B cell (primary cell): ENCODE data around the gene ACAD11. TPM values are rescaled to one million over a fixed set of nuclear protein-coding genes. Genes with fewer than 3 reads are reported as not detected.

Source experiments
- ATAC-seq: fragments of 200-7000 bp; cut with Tn5 transposase; one replicate; pipeline ENCODE4 v1.10.0; 2021; ENCODE audit warnings: low read depth, mild to moderate bottlenecking, moderate number of reproducible peaks, moderate library complexity
- CTCF ChIA-PET: fragments of 350-600 bp; sonication (Branson Sonifier 250); formaldehyde crosslinking; loops from one replicate; lab custom pipeline; 2021; ENCODE audit warnings: antibody characterized with exemption, inconsistent platforms; lab: Charles Lee
- POLR2A ChIA-PET: fragments of 350-600 bp; sonication (Branson Sonifier 250); formaldehyde crosslinking; loops from one replicate; lab custom pipeline; 2021; ENCODE audit warnings: antibody characterized with exemption; lab: Charles Lee
- DNase-seq: peaks from one replicate; pipeline ENCODE4 v3.0.0; 2013
- H2AFZ ChIP-seq: 2 replicates; pipeline ENCODE4 v1.6.1; 2012; ENCODE audit warnings: mild to moderate bottlenecking, low read depth, low read length; ENCODE audit not compliant: insufficient read depth, poor library complexity, severe bottlenecking
- H3K27ac ChIP-seq, 2 donors: 1 replicate in 1 of 2; 2 replicates in 1 of 2; pipeline ENCODE4 v1.5.1; 2012 to 2013; ENCODE audit warnings: low read length in 2 of 2, mild to moderate bottlenecking in 2 of 2, moderate library complexity in 1 of 2
- H3K27me3 ChIP-seq, 4 experiments: fragments of 200-600 bp in 1 of 4; sonication (generic) in 1 of 4; replicated peaks in 1 of 4; 1 replicate in 2 of 4; 2 replicates in 2 of 4; pipeline versions ENCODE4 v1.6.1 to v1.7.0; 2013 to 2016; ENCODE audit warnings: low read length in 3 of 4, mild to moderate bottlenecking in 2 of 4, mixed read lengths in 1 of 4, moderate library complexity in 1 of 4; ENCODE audit not compliant: insufficient read depth in 4 of 4, control insufficient read depth in 3 of 4; ENCODE audit errors: control extremely low read depth in 1 of 4
- H3K36me3 ChIP-seq, 2 experiments: replicated peaks in 1 of 2; 1 replicate in 1 of 2; 2 replicates in 1 of 2; pipeline versions ENCODE4 v1.6.1 to v1.7.1; 2013; ENCODE audit warnings: low read length in 1 of 2; ENCODE audit not compliant: insufficient read depth in 2 of 2, control insufficient read depth in 1 of 2; ENCODE audit errors: control extremely low read depth in 1 of 2, extremely low read depth in 1 of 2
- H3K4me1 ChIP-seq, 2 donors: fragments of 200-600 bp in 1 of 2; sonication (generic) in 1 of 2; 1 replicate in 1 of 2; 2 replicates in 1 of 2; pipeline versions ENCODE4 v1.5.1 to v1.6.1; 2013 to 2017; ENCODE audit warnings: low read length in 2 of 2; ENCODE audit not compliant: control insufficient read depth in 2 of 2, insufficient read depth in 2 of 2
- H3K4me2 ChIP-seq: replicated peaks from 2 replicates; pipeline ENCODE3; 2012; ENCODE audit warnings: mild to moderate bottlenecking, low read depth, low read length; ENCODE audit not compliant: poor library complexity, severe bottlenecking
- H3K4me3 ChIP-seq, 5 experiments: fragments of 200-600 bp in 1 of 5; sonication (generic) in 1 of 5; 1 replicate in 3 of 5; 2 replicates in 2 of 5; pipeline versions ENCODE4 v1.5.1 to v1.7.0; 2011 to 2016; ENCODE audit warnings: low read length in 4 of 5, mild to moderate bottlenecking in 4 of 5, low read depth in 2 of 5, control low read depth in 1 of 5, moderate library complexity in 1 of 5; ENCODE audit not compliant: insufficient read depth in 1 of 5; ENCODE audit errors: control extremely low read depth in 1 of 5, extremely low read depth in 1 of 5
- H3K79me2 ChIP-seq: fragments of 200-600 bp; sonication (generic); one replicate; pipeline ENCODE4 v1.6.0; 2016; ENCODE audit warnings: low read length; ENCODE audit not compliant: control insufficient read depth, insufficient read depth
- H3K9ac ChIP-seq: fragments of 200-600 bp; sonication (generic); 2 replicates; pipeline ENCODE4 v1.6.1; 2017; ENCODE audit warnings: mild to moderate bottlenecking, low read length, moderate library complexity
- H3K9me3 ChIP-seq, 3 donors: one replicate each; pipeline versions ENCODE4 v1.6.1 to v1.7.1; 2013; ENCODE audit warnings: low read length in 2 of 3; ENCODE audit not compliant: control insufficient read depth in 2 of 3, insufficient read depth in 1 of 3; ENCODE audit errors: control extremely low read depth in 1 of 3
- H4K20me1 ChIP-seq: 2 replicates; pipeline ENCODE4 v1.6.0; 2012; ENCODE audit warnings: mild to moderate bottlenecking, low read length; ENCODE audit not compliant: insufficient read depth, control insufficient read depth, poor library complexity, severe bottlenecking
- H3K27ac Mint-ChIP-seq: one replicate; pipeline ENCODE4 v1.8.0; 2021; ENCODE audit warnings: mixed read lengths
- H3K27me3 Mint-ChIP-seq: one replicate; pipeline ENCODE4 v1.8.0; 2021; ENCODE audit warnings: mixed read lengths
- H3K4me1 Mint-ChIP-seq: one replicate; pipeline ENCODE4 v1.8.0; 2021; ENCODE audit warnings: mixed read lengths
- H3K4me3 Mint-ChIP-seq: one replicate; pipeline ENCODE4 v1.8.0; 2021; ENCODE audit warnings: mixed read lengths
- H3K9me3 Mint-ChIP-seq: one replicate; pipeline ENCODE4 v1.8.0; 2022; ENCODE audit warnings: mixed read lengths; ENCODE audit not compliant: insufficient read depth
- EZH2 ChIP-seq: IDR thresholded peaks from 2 replicates; pipeline ENCODE4 v1.6.1; 2012; ENCODE audit warnings: borderline replicate concordance, low read depth, mild to moderate bottlenecking, moderate library complexity, low read length; ENCODE audit not compliant: insufficient read depth, poor library complexity, severe bottlenecking
- WGBS: methylation state at CpG from one replicate; pipeline ENCODE4 v1.1.5; 2013; ENCODE audit warnings: missing lambda C conversion rate; ENCODE audit not compliant: insufficient coverage; 5-methylcytosine and 5-hydroxymethylcytosine counted together
- intact Hi-C: fragments of 100-400 bp; cut with micrococcal nuclease; formaldehyde crosslinking; loops from one replicate; pipeline ENCODE4 v1.10.0; 2022
- polyA plus RNA-seq: library from polyadenylated mRNA; depleted of rRNA; stranded (reverse); fragments of >200 nt; gene quantifications from 2 replicates; pipeline ENCODE4 v1.2.3, GENCODE V29; 2012
- total RNA-seq, 2 donors: library from RNA; stranded (reverse); fragments of 120-200 nt in 1 of 2; gene quantifications; 1 replicate in 1 of 2; 2 replicates in 1 of 2; pipeline versions ENCODE4 v1.2.3 to v1.2.4, GENCODE V29; 2013 to 2022
- TF ChIP-seq, protein P1 (sequence below): fragments of 200-600 bp; IDR thresholded peaks from one replicate; pipeline ENCODE4 v1.8.0; 2022; ENCODE audit warnings: antibody characterized with exemption, mild to moderate bottlenecking

ACAD11 gene
- total and polyA plus RNA-seq, 2 donors (not counting 1 experiment from before 2014, with no cell fraction given) = 23.4 to 26.9 TPM

DNA sequence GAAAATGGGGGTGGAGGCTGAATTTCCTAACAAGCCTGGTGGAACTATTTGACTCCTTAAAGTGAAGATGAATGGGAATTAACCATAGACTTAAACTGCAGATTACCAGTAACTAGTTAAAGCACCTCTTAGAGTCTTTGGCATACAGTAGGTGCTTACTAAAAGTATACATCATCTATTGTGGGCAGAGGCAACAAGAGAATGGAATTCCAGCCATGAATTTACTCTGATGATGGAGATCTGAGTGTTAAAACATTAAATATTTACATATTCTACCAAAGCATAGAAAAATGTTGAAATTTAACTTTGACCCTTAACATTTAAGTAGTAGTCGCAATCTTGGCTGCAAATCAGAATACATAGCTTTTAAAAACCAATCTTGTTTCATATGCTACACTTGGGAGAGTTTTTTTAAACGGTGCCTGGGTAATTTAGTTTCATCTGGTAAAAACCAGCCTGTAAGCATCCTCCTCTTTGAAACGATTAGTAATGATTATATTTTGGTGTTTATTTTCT is 5.7 kb upstream of the ACAD11 start:
- no peak for TF ChIP-seq EZH2
- TF ChIP-seq, protein P1, sequence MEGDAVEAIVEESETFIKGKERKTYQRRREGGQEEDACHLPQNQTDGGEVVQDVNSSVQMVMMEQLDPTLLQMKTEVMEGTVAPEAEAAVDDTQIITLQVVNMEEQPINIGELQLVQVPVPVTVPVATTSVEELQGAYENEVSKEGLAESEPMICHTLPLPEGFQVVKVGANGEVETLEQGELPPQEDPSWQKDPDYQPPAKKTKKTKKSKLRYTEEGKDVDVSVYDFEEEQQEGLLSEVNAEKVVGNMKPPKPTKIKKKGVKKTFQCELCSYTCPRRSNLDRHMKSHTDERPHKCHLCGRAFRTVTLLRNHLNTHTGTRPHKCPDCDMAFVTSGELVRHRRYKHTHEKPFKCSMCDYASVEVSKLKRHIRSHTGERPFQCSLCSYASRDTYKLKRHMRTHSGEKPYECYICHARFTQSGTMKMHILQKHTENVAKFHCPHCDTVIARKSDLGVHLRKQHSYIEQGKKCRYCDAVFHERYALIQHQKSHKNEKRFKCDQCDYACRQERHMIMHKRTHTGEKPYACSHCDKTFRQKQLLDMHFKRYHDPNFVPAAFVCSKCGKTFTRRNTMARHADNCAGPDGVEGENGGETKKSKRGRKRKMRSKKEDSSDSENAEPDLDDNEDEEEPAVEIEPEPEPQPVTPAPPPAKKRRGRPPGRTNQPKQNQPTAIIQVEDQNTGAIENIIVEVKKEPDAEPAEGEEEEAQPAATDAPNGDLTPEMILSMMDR = no peak
- Histone ChIP-seq H3K27me3 (no peaks in the 10 kb centered on the region), H3K27ac (no peak overlapping the region), H3K79me2 (peaks cover 18% of the 10 kb centered on the region), H4K20me1 (no peaks in the 10 kb centered on the region), H3K4me1 (peaks cover 9 to 12% of the 10 kb centered on the region in 2 donors), H3K9me3 (no peaks in the 10 kb centered on the region), H3K36me3 (peaks cover 5 to 6% of the 10 kb centered on the region in 2 experiments), H3K9ac (no peak overlapping the region), H3K4me2 (no peak overlapping the region), H3K4me3 (no peak overlapping the region), H2AFZ (no peak overlapping the region)
- intact Hi-C loops = no loop called here
- WGBS = no CpG with 5 or more reads among the region's 3 CpGs
- Mint-ChIP-seq H3K9me3 (no peaks in the 10 kb centered on the region), H3K27ac (no peak overlapping the region), H3K4me3 (no peak overlapping the region), H3K27me3 (no peaks in the 10 kb centered on the region), H3K4me1 (peaks cover 22% of the 10 kb centered on the region)
- ChIA-PET POLR2A (no interaction called here), CTCF (interaction anchor here (1.8 kb wide), 1 partner anchor 23 kb away, joined by 6 read pairs; no protein-coding TSS in a partner anchor)
- DNase-seq (no peak), ATAC-seq (no peak)

DNA sequence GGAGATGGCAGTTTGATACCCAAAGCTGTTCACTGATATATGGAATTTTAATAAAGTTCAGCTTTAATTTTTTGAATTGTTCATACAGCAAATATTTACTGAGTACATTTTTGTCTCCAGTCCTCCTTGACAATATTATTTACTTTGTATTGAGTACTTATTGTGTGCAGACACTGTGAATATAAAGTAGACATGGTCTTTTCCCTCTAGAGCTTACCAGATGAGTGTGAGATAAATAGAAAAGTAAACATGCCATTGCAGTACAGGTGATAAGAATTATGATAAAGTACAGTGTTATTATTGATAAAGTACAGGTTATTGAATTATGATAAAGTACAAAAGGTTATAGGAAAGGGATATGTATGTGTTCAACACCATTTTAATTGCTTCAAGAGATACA is 2.6 kb upstream of the ACAD11 start:
- Histone ChIP-seq H4K20me1 (no peaks in the 10 kb centered on the region), H3K79me2 (peaks cover 37% of the 10 kb centered on the region), H3K36me3 (peaks cover 0 to 3% of the 10 kb centered on the region in 2 experiments), H3K27me3 (no peaks in the 10 kb centered on the region), H2AFZ (no peak overlapping the region), H3K27ac (no peak overlapping the region), H3K4me2 (no peak overlapping the region), H3K9ac (no peak overlapping the region), H3K4me1 (peaks cover 15 to 21% of the 10 kb centered on the region in 2 donors), H3K4me3 (no peak overlapping the region), H3K9me3 (no peaks in the 10 kb centered on the region)
- H3K4me1 Mint-ChIP-seq = peaks cover 33% of the 10 kb centered on the region
- ChIA-PET CTCF (no interaction called here), POLR2A (no interaction called here)
- no peak overlapping the region for H3K4me3 Mint-ChIP-seq
- H3K27me3 Mint-ChIP-seq = no peaks in the 10 kb centered on the region
- no peak for ATAC-seq
- TF ChIP-seq EZH2 = no peak
- TF ChIP-seq, protein P1 = no peak
- intact Hi-C loops = loop anchor here (5.0 kb wide), 2 partner anchors 245 to 1160 kb away; partner anchors contain the start of genes DNAJC13 and MRPL3
- DNase-seq = no peak
- H3K9me3 Mint-ChIP-seq = no peaks in the 10 kb centered on the region
- no peak overlapping the region for H3K27ac Mint-ChIP-seq
